ENCODE data around the gene LYPD3. TPM values are rescaled to one million over a fixed set of nuclear protein-coding genes. Genes with fewer than 3 reads are reported as not detected.

The LYPD3 gene
- total and polyA plus RNA-seq, 10 of the 15 experiments (the other 5 are each of a cell fraction or from before 2014, with no cell fraction given) = 0.03 to 0.28 (median 0.12) TPM; not detected in 6

DNA sequence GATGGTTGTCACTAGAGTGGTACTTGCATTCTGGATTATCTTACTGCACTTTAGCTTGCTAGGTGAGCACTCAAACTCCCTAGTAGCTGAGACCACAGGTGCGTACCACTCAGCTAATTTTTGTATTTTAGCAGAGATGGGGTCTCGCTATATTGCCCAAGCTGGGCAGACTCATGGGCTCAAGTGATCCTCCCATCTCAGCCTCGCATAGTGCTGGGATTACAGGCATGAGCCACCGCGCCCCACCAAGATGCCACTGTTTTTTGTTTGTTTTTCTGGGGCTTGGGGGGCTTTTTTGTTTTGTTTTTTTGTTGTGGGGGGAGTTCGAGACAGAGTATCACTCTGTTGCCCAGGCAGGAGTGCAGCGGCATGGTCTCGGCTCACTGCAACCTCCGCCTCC, 17.8 kb downstream of the LYPD3 start (continued):
- TF ChIP-seq, protein P1, sequence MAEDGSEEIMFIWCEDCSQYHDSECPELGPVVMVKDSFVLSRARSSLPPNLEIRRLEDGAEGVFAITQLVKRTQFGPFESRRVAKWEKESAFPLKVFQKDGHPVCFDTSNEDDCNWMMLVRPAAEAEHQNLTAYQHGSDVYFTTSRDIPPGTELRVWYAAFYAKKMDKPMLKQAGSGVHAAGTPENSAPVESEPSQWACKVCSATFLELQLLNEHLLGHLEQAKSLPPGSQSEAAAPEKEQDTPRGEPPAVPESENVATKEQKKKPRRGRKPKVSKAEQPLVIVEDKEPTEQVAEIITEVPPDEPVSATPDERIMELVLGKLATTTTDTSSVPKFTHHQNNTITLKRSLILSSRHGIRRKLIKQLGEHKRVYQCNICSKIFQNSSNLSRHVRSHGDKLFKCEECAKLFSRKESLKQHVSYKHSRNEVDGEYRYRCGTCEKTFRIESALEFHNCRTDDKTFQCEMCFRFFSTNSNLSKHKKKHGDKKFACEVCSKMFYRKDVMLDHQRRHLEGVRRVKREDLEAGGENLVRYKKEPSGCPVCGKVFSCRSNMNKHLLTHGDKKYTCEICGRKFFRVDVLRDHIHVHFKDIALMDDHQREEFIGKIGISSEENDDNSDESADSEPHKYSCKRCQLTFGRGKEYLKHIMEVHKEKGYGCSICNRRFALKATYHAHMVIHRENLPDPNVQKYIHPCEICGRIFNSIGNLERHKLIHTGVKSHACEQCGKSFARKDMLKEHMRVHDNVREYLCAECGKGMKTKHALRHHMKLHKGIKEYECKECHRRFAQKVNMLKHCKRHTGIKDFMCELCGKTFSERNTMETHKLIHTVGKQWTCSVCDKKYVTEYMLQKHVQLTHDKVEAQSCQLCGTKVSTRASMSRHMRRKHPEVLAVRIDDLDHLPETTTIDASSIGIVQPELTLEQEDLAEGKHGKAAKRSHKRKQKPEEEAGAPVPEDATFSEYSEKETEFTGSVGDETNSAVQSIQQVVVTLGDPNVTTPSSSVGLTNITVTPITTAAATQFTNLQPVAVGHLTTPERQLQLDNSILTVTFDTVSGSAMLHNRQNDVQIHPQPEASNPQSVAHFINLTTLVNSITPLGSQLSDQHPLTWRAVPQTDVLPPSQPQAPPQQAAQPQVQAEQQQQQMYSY (CRISPR knock-in tag; IDR thresholded peaks at IDR 0.05) = no peak

DNA sequence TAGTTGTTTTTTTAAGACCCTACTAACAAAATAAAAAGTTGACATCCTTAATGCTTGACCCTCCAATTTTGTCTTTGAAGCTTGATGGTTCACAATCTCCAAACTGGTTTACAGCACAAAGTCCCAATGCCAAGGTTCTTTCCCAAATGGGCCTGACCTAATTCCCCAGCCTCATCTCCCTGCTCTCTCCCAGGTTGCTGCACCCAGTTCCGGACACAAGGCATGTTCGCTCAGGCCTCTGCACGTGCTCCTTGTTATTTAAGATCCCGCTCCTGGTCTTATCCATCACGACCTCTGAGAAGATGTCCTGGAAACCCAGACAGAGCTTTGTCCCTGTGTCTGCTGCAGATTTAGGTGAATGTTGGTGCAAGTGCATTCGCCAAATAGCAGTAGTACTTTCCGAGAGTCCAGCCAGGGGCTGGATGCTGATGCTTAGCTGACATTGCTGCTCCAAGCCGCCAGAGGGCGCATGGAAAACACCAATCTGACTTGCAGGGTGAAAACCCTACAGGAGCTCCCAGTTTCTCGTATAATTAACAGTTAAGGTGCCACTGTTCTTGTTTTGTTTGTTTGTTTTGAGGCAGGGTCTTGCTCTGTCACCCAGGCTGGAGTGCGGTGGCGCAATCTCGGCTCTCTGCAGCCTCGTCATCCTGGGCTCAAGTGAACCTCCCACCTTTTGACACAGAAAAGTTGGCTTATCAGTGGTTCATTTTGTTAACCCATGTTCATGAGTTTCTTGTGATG, 18.5 kb downstream of the LYPD3 start:
- Histone ChIP-seq H3K79me2 (ENCODE audit: control insufficient read depth, insufficient read depth, low read length) (no peaks in the 10 kb centered on the region), H3K27ac (ENCODE audit: control insufficient read depth, insufficient read depth) (no peak overlapping the region), H2AFZ (ENCODE audit: control insufficient read depth, low read depth, low read length) (peak overlapping the region; percentile 45; the same call in 1 of the 2 replicates), H3K9me3 (replicated peaks; ENCODE audit: control insufficient read depth, insufficient read depth, low read length) (no peaks in the 10 kb centered on the region; the same call in 2 of the 3 replicates), H3K9ac (ENCODE audit: control insufficient read depth, insufficient read depth, low read length) (no peak overlapping the region), H3K4me3 (no peak overlapping the region), H4K20me1 (ENCODE audit: control insufficient read depth, insufficient read depth) (no peaks in the 10 kb centered on the region), H3K4me1 (ENCODE audit: control insufficient read depth, insufficient read depth, low read length) (no peaks in the 10 kb centered on the region), H3K27me3 (replicated peaks in 1 of 2; ENCODE audit: control insufficient read depth in 2 of 2, insufficient read depth in 2 of 2, low read length in 1 of 2) (peaks cover 0 to 2% of the 10 kb centered on the region in 2 experiments; a peak in 1 of 4 replicates), H3K4me2 (ENCODE audit: control insufficient read depth, insufficient read depth) (no peak overlapping the region), H3K36me3 (ENCODE audit: control insufficient read depth in 2 of 2, insufficient read depth in 2 of 2, low read length in 1 of 2) (no peaks in the 10 kb centered on the region)
- DNase-seq (ENCODE audit: low read depth, low spot score) (no peak), ATAC-seq (peak; percentile 91), FAIRE-seq (peak; percentile 97)
- ChIA-PET CTCF (interaction anchor here (0.5 to 6.6 kb wide), 38 partner anchors 10 to 657 kb away, joined by 3 to 393 read pairs (median 5); partner anchors contain the start of genes ETHE1, IRGQ, LYPD3 and PHLDB3), POLR2A (interaction anchor here (0.9 to 1.0 kb wide), 2 partner anchors 73 to 78 kb away, joined by 4 to 5 read pairs; no protein-coding TSS in a partner anchor), RAD21 (ENCODE audit: unreplicated experiment) (interaction anchor here (0.6 to 9.1 kb wide), 22 partner anchors 8 to 363 kb away, joined by 3 to 186 read pairs (median 4); partner anchors contain the start of genes ETHE1, IRGQ, PHLDB3 and PLAUR), SMC1A (ENCODE audit: uncharacterized antibody, unreplicated experiment) (interaction anchor here (0.6 to 6.3 kb wide), 22 partner anchors 8 to 363 kb away, joined by 3 to 194 read pairs (median 7); partner anchors contain the start of genes IRGQ, ZNF575 and ZNF576)
- in situ Hi-C loops (cut with MboI) (loop anchor here (5.0 to 10.0 kb wide), 2 partner anchors 75 to 358 kb away; partner anchors contain the start of gene LYPD5), intact Hi-C loops (cut with micrococcal nuclease; ENCODE audit: unreplicated experiment) (loop anchor here (1.0 to 10.0 kb wide), 5 partner anchors 55 to 338 kb away; partner anchors contain the start of genes KCNN4 and PHLDB3)
- 28% methylated on average over 14 of the region's 14 CpGs for WGBS (ENCODE audit: insufficient coverage, insufficient replicate concordance, low lambda C conversion rate, missing lambda C conversion rate)
- no TSS peak for BruUV-seq (replicated peaks)
- TF ChIP-seq RAD21 (IDR thresholded peaks at IDR 0.05; ENCODE audit: insufficient read depth, low read depth, low read length) = peak; percentile 94
- TF ChIP-seq CHD4 (IDR thresholded peaks at IDR 0.05) = no peak
- TF ChIP-seq, protein P2, sequence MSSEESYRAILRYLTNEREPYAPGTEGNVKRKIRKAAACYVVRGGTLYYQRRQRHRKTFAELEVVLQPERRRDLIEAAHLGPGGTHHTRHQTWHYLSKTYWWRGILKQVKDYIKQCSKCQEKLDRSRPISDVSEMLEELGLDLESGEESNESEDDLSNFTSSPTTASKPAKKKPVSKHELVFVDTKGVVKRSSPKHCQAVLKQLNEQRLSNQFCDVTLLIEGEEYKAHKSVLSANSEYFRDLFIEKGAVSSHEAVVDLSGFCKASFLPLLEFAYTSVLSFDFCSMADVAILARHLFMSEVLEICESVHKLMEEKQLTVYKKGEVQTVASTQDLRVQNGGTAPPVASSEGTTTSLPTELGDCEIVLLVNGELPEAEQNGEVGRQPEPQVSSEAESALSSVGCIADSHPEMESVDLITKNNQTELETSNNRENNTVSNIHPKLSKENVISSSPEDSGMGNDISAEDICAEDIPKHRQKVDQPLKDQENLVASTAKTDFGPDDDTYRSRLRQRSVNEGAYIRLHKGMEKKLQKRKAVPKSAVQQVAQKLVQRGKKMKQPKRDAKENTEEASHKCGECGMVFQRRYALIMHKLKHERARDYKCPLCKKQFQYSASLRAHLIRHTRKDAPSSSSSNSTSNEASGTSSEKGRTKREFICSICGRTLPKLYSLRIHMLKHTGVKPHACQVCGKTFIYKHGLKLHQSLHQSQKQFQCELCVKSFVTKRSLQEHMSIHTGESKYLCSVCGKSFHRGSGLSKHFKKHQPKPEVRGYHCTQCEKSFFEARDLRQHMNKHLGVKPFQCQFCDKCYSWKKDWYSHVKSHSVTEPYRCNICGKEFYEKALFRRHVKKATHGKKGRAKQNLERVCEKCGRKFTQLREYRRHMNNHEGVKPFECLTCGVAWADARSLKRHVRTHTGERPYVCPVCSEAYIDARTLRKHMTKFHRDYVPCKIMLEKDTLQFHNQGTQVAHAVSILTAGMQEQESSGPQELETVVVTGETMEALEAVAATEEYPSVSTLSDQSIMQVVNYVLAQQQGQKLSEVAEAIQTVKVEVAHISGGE (CRISPR knock-in tag; IDR thresholded peaks at IDR 0.05) = no peak
- TF ChIP-seq, protein P3, sequence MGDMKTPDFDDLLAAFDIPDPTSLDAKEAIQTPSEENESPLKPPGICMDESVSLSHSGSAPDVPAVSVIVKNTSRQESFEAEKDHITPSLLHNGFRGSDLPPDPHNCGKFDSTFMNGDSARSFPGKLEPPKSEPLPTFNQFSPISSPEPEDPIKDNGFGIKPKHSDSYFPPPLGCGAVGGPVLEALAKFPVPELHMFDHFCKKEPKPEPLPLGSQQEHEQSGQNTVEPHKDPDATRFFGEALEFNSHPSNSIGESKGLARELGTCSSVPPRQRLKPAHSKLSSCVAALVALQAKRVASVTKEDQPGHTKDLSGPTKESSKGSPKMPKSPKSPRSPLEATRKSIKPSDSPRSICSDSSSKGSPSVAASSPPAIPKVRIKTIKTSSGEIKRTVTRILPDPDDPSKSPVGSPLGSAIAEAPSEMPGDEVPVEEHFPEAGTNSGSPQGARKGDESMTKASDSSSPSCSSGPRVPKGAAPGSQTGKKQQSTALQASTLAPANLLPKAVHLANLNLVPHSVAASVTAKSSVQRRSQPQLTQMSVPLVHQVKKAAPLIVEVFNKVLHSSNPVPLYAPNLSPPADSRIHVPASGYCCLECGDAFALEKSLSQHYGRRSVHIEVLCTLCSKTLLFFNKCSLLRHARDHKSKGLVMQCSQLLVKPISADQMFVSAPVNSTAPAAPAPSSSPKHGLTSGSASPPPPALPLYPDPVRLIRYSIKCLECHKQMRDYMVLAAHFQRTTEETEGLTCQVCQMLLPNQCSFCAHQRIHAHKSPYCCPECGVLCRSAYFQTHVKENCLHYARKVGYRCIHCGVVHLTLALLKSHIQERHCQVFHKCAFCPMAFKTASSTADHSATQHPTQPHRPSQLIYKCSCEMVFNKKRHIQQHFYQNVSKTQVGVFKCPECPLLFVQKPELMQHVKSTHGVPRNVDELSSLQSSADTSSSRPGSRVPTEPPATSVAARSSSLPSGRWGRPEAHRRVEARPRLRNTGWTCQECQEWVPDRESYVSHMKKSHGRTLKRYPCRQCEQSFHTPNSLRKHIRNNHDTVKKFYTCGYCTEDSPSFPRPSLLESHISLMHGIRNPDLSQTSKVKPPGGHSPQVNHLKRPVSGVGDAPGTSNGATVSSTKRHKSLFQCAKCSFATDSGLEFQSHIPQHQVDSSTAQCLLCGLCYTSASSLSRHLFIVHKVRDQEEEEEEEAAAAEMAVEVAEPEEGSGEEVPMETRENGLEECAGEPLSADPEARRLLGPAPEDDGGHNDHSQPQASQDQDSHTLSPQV (IDR thresholded peaks at IDR 0.05) = no peak
- TF ChIP-seq SMC3 (IDR thresholded peaks at IDR 0.05; ENCODE audit: borderline replicate concordance, low read length) = peak; percentile 99
- TF ChIP-seq IRF4 (IDR thresholded peaks at IDR 0.05; ENCODE audit: low read depth, low read length) = peak; percentile 59; the same call in 1 of the 2 replicates
- peak; percentile 76; the same call in 1 of the 2 replicates for TF ChIP-seq YY1 (IDR thresholded peaks at IDR 0.05; ENCODE audit: low read depth, low read length)

All from GM12878 (cell line).